Adrenal gland (tissue), 5 donors: ENCODE data around the gene NDUFB10.

Experiments used
- POLR2A ChIP-seq, 2 donors: fragments of 450-650 bp; IDR thresholded peaks; one replicate each; pipeline ENCODE4 v1.6.1; 2017; ENCODE audit warnings: antibody characterized with exemption in 2 of 2, mild to moderate bottlenecking in 2 of 2, moderate library complexity in 1 of 2
- TF ChIP-seq, protein P1 (sequence below), 6 experiments: fragments of 450-650 bp in 4 of 6; fragments of 200-600 bp in 2 of 6; sonication (generic) in 1 of 6; IDR thresholded peaks; 1 replicate in 5 of 6; 2 replicates in 1 of 6; pipeline versions ENCODE4 v1.5.1 to v1.8.0; 2016 to 2021; ENCODE audit warnings: antibody characterized with exemption in 6 of 6, mild to moderate bottlenecking in 2 of 6, moderate library complexity in 1 of 6
- donor health status: DM: no; HTN: no; CAD: no.

DNA sequence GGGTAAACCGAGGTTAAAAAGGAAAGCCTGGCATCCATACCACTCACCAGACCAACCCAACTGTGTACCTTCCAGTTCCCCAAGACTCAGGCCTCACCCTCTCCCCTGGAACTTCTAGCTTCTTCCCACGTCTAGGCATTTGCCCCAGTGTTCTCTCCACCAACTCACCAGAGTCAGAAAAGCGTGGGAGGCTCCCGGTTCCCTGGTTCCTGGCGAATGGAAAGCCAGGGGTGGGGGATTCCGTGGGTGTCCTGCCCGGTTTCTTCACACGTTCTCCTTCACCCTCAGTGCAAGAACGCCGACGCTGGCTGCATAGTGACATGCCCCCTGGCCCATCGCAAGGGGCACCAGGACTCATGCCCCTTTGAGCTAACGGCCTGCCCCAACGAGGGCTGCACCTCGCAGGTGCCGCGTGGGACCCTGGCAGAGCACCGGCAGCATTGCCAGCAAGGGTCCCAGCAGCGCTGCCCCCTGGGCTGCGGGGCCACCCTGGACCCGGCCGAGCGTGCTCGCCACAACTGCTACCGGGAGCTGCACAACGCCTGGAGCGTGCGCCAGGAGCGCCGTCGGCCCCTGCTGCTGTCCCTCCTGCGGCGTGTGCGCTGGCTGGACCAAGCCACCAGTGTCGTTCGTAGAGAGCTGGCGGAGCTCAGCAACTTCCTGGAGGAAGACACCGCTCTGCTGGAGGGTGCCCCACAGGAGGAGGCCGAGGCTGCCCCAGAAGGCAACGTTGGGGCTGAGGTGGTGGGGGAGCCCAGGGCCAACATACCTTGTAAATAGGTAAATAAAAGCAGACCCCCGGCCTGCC is 9.0 kb downstream of the NDUFB10 start:
- TF ChIP-seq, protein P1, sequence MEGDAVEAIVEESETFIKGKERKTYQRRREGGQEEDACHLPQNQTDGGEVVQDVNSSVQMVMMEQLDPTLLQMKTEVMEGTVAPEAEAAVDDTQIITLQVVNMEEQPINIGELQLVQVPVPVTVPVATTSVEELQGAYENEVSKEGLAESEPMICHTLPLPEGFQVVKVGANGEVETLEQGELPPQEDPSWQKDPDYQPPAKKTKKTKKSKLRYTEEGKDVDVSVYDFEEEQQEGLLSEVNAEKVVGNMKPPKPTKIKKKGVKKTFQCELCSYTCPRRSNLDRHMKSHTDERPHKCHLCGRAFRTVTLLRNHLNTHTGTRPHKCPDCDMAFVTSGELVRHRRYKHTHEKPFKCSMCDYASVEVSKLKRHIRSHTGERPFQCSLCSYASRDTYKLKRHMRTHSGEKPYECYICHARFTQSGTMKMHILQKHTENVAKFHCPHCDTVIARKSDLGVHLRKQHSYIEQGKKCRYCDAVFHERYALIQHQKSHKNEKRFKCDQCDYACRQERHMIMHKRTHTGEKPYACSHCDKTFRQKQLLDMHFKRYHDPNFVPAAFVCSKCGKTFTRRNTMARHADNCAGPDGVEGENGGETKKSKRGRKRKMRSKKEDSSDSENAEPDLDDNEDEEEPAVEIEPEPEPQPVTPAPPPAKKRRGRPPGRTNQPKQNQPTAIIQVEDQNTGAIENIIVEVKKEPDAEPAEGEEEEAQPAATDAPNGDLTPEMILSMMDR (IDR thresholded peaks at IDR 0.05): no peak
- TF ChIP-seq POLR2A (IDR thresholded peaks at IDR 0.05): no peak
